ENCODE measurements around the gene ENOPH1. TPM values are rescaled to one million over a fixed set of nuclear protein-coding genes. Genes with fewer than 3 reads are reported as not detected.

ENOPH1 gene
- total RNA-seq, 2 experiments from 2014 or later, result 17.9 to 19.4 TPM

DNA sequence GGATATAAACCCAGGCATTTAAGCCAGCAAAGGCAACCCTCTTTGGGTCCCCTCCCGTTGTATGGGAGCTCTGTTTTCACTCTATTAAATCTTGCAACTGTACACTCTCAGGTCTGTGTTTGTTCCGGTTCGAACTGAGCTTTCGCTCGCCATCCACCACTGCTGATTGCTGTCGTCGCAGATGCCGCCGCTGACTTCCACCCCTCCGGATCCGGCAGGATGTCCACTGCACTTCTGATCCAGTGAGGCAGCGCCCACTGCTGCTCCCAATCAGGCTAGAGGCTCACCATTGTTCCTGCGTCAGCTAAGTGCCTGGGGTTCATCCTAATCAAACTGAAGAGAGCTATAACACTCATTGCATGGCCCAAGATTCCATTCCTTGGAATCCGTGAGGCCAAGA, 49.2 kb downstream of the ENOPH1 start:
- POLR2A ChIA-PET, result no interaction called here
- ATAC-seq (ENCODE audit: poor library complexity) (no peak), DNase-seq (no peak)
- H3K36me3 ChIP-seq (ENCODE audit: insufficient read depth, low read length), result no peaks in the 10 kb centered on the region
- Mint-ChIP-seq H3K4me1 (ENCODE audit: low read depth) (no peaks in the 10 kb centered on the region), H3K9me3 (no peaks in the 10 kb centered on the region), H3K4me3 (no peak overlapping the region), H3K27ac (no peak overlapping the region), H3K36me3 (ENCODE audit: low read depth) (peaks cover 20% of the 10 kb centered on the region), H3K27me3 (no peaks in the 10 kb centered on the region)
- no peaks in the 10 kb centered on the region for H3K9me3 ChIP-seq (ENCODE audit: control insufficient read depth in 1 of 2, insufficient read depth in 1 of 2, low read length in 2 of 2)
- no peaks in the 10 kb centered on the region for H3K27me3 ChIP-seq (ENCODE audit: control insufficient read depth in 1 of 2, insufficient read depth in 2 of 2, low read length in 2 of 2)
- TF ChIP-seq, protein P1, sequence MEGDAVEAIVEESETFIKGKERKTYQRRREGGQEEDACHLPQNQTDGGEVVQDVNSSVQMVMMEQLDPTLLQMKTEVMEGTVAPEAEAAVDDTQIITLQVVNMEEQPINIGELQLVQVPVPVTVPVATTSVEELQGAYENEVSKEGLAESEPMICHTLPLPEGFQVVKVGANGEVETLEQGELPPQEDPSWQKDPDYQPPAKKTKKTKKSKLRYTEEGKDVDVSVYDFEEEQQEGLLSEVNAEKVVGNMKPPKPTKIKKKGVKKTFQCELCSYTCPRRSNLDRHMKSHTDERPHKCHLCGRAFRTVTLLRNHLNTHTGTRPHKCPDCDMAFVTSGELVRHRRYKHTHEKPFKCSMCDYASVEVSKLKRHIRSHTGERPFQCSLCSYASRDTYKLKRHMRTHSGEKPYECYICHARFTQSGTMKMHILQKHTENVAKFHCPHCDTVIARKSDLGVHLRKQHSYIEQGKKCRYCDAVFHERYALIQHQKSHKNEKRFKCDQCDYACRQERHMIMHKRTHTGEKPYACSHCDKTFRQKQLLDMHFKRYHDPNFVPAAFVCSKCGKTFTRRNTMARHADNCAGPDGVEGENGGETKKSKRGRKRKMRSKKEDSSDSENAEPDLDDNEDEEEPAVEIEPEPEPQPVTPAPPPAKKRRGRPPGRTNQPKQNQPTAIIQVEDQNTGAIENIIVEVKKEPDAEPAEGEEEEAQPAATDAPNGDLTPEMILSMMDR (IDR thresholded peaks at IDR 0.05), result no peak
- H3K4me1 ChIP-seq (ENCODE audit: insufficient read depth, low read length), result no peaks in the 10 kb centered on the region
- no peak overlapping the region for H3K4me3 ChIP-seq (ENCODE audit: low read length)
- CTCF ChIA-PET, result no interaction called here
- no peak overlapping the region for H3K27ac ChIP-seq (ENCODE audit: low read depth in 1 of 2, low read length in 2 of 2)
- intact Hi-C loops (cut with DNase I, micrococcal nuclease), result no loop called here

- ChIA-PET POLR2A (no interaction called here), CTCF (no interaction called here)
- H3K4me1 ChIP-seq (ENCODE audit: insufficient read depth, low read length), result no peaks in the 10 kb centered on the region
- H3K27me3 ChIP-seq (ENCODE audit: control insufficient read depth in 1 of 2, insufficient read depth in 2 of 2, low read length in 2 of 2), result no peaks in the 10 kb centered on the region
- no peaks in the 10 kb centered on the region for H3K36me3 ChIP-seq (ENCODE audit: insufficient read depth, low read length)
- TF ChIP-seq, protein P1 (IDR thresholded peaks at IDR 0.05), result no peak
- DNase-seq, result no peak
- H3K27ac ChIP-seq (ENCODE audit: low read depth in 1 of 2, low read length in 2 of 2), result no peak overlapping the region
- H3K4me3 ChIP-seq (ENCODE audit: low read length), result no peak overlapping the region
- no peaks in the 10 kb centered on the region for H3K9me3 ChIP-seq (ENCODE audit: control insufficient read depth in 1 of 2, insufficient read depth in 1 of 2, low read length in 2 of 2)
- Mint-ChIP-seq H3K4me3 (no peak overlapping the region), H3K4me1 (ENCODE audit: low read depth) (no peaks in the 10 kb centered on the region), H3K9me3 (no peaks in the 10 kb centered on the region), H3K36me3 (ENCODE audit: low read depth) (peaks cover 20% of the 10 kb centered on the region), H3K27me3 (no peaks in the 10 kb centered on the region), H3K27ac (no peak overlapping the region)
- ATAC-seq (ENCODE audit: poor library complexity), result no peak
- intact Hi-C loops (cut with DNase I, micrococcal nuclease), result no loop called here
Measured at GRCh38 chr4:82480771-82481505, 50.5 kb downstream of the ENOPH1 start.

- no peak for ATAC-seq (ENCODE audit: poor library complexity)
- CTCF ChIA-PET, result no interaction called here
- H3K27me3 Mint-ChIP-seq, result no peaks in the 10 kb centered on the region
- H3K36me3 Mint-ChIP-seq (ENCODE audit: low read depth), result peaks cover 20% of the 10 kb centered on the region
- Histone ChIP-seq H3K4me3 (ENCODE audit: low read length) (no peak overlapping the region), H3K36me3 (ENCODE audit: insufficient read depth, low read length) (no peaks in the 10 kb centered on the region), H3K27ac (ENCODE audit: low read depth in 1 of 2, low read length in 2 of 2) (no peak overlapping the region), H3K27me3 (ENCODE audit: control insufficient read depth in 1 of 2, insufficient read depth in 2 of 2, low read length in 2 of 2) (no peaks in the 10 kb centered on the region), H3K4me1 (ENCODE audit: insufficient read depth, low read length) (no peaks in the 10 kb centered on the region), H3K9me3 (ENCODE audit: control insufficient read depth in 1 of 2, insufficient read depth in 1 of 2, low read length in 2 of 2) (no peaks in the 10 kb centered on the region)
- TF ChIP-seq, protein P1 (IDR thresholded peaks at IDR 0.05), result no peak
- no peak overlapping the region for H3K4me3 Mint-ChIP-seq
- intact Hi-C loops (cut with DNase I, micrococcal nuclease), result no loop called here
- no peaks in the 10 kb centered on the region for H3K9me3 Mint-ChIP-seq
- no peak for DNase-seq
- H3K27ac Mint-ChIP-seq, result no peak overlapping the region
- H3K4me1 Mint-ChIP-seq (ENCODE audit: low read depth), result no peaks in the 10 kb centered on the region
- POLR2A ChIA-PET, result no interaction called here
Measured at GRCh38 chr4:82481506-82481840, 51.1 kb downstream of the ENOPH1 start.
